Gastrocnemius medialis (tissue), 4 donors: Measurements from ENCODE around the gene CDC25B.

Experiments used
- POLR2A ChIP-seq, 2 donors: fragments of 450-650 bp; IDR thresholded peaks; one replicate each; pipeline ENCODE4 v1.6.1; 2017; ENCODE audit warnings: antibody characterized with exemption in 2 of 2, mild to moderate bottlenecking in 2 of 2, moderate library complexity in 2 of 2
- TF ChIP-seq, protein P1 (sequence below), 5 experiments: fragments of 450-650 bp in 3 of 5; fragments of 200-600 bp in 2 of 5; sonication (generic) in 2 of 5; IDR thresholded peaks in 4 of 5; conservative IDR thresholded peaks in 1 of 5; 1 replicate in 4 of 5; 2 replicates in 1 of 5; pipeline ENCODE4 v1.5.1; 2016 to 2019; ENCODE audit warnings: antibody characterized with exemption in 5 of 5, mild to moderate bottlenecking in 3 of 5, moderate library complexity in 3 of 5

DNA sequence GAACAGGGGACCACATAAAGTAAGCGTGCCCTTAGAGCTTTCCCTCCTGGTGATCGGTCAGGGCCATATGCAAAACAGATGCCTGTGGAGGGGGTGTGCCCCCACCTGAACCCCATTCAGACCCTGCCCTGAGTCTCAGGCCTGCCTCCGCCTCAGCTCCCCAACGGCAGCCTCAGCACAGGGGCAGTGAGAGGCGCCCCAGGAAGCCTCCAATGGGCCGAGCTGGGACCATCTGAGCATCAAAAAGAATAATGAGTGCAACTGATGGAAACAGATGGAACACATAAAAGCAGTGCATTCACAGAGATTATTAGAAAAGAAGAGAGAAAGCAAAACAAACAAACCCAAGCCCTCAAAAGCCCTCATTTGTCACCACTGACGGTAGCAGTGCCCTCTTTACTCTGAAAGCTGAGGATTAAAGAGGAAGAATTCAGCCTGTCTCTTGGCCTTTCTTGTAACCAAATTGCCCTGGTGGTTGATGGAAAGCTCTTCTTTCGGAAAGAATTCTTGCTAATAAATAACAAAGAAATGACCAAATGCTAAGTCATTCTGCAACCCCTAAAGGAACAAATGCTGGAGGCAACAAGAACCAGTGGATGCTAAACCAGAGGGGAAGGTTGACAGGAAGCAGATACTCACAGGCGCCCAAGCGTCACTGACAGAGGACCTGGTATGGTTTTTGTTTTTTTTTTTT lies 35.3 kb upstream of the CDC25B start:
- TF ChIP-seq, protein P1, sequence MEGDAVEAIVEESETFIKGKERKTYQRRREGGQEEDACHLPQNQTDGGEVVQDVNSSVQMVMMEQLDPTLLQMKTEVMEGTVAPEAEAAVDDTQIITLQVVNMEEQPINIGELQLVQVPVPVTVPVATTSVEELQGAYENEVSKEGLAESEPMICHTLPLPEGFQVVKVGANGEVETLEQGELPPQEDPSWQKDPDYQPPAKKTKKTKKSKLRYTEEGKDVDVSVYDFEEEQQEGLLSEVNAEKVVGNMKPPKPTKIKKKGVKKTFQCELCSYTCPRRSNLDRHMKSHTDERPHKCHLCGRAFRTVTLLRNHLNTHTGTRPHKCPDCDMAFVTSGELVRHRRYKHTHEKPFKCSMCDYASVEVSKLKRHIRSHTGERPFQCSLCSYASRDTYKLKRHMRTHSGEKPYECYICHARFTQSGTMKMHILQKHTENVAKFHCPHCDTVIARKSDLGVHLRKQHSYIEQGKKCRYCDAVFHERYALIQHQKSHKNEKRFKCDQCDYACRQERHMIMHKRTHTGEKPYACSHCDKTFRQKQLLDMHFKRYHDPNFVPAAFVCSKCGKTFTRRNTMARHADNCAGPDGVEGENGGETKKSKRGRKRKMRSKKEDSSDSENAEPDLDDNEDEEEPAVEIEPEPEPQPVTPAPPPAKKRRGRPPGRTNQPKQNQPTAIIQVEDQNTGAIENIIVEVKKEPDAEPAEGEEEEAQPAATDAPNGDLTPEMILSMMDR (IDR thresholded peaks at IDR 0.05 in 4 of 5, conservative IDR thresholded peaks at IDR 0.05 in 1 of 5): no peak
- TF ChIP-seq POLR2A (IDR thresholded peaks at IDR 0.05): no peak
